GM13977 (cell line): ENCODE data around the gene PIK3C2B.

Experiments used
- DNase-seq: peaks from one replicate; pipeline ENCODE4 v3.0.0; 2012; ENCODE audit warnings: low spot score
- in situ Hi-C: fragments of 300-500 bp; cut with MboI; formaldehyde crosslinking; loops from one replicate; pipeline ENCODE4 v1.12.0; 2022; ENCODE audit warnings: low sequenced_read_pairs, low pct_unique_long_range_greater_than_20kb, mixed read lengths, inconsistent platforms; ENCODE audit not compliant: unreplicated experiment
- TF ChIP-seq, protein P1 (sequence below): IDR thresholded peaks from 2 replicates; pipeline ENCODE4 v1.5.1; 2012; ENCODE audit warnings: mild to moderate bottlenecking, control low read depth; ENCODE audit not compliant: insufficient read depth; ENCODE audit errors: extremely low read depth, missing control alignments

PIK3C2B gene

DNA sequence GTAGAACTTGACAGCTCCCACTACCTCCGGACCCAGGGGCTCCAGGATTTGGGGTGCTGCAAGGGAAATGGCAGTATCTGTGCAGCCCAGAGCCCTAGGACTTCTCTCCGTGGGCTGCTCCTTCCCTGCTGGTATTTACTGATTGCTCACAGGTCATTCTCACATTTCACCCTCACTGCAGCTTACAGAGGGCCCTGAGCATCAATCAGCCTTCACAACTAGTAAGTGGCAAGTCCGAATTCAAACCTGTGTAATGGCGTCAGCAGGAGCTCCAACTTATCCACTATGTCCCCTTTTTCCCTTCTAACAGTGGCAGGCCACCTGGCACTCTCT lies 32.4 kb downstream of the PIK3C2B start:
- TF ChIP-seq, protein P1, sequence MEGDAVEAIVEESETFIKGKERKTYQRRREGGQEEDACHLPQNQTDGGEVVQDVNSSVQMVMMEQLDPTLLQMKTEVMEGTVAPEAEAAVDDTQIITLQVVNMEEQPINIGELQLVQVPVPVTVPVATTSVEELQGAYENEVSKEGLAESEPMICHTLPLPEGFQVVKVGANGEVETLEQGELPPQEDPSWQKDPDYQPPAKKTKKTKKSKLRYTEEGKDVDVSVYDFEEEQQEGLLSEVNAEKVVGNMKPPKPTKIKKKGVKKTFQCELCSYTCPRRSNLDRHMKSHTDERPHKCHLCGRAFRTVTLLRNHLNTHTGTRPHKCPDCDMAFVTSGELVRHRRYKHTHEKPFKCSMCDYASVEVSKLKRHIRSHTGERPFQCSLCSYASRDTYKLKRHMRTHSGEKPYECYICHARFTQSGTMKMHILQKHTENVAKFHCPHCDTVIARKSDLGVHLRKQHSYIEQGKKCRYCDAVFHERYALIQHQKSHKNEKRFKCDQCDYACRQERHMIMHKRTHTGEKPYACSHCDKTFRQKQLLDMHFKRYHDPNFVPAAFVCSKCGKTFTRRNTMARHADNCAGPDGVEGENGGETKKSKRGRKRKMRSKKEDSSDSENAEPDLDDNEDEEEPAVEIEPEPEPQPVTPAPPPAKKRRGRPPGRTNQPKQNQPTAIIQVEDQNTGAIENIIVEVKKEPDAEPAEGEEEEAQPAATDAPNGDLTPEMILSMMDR, result no peak
- no peak for DNase-seq
- in situ Hi-C loops, result no loop called here

DNA sequence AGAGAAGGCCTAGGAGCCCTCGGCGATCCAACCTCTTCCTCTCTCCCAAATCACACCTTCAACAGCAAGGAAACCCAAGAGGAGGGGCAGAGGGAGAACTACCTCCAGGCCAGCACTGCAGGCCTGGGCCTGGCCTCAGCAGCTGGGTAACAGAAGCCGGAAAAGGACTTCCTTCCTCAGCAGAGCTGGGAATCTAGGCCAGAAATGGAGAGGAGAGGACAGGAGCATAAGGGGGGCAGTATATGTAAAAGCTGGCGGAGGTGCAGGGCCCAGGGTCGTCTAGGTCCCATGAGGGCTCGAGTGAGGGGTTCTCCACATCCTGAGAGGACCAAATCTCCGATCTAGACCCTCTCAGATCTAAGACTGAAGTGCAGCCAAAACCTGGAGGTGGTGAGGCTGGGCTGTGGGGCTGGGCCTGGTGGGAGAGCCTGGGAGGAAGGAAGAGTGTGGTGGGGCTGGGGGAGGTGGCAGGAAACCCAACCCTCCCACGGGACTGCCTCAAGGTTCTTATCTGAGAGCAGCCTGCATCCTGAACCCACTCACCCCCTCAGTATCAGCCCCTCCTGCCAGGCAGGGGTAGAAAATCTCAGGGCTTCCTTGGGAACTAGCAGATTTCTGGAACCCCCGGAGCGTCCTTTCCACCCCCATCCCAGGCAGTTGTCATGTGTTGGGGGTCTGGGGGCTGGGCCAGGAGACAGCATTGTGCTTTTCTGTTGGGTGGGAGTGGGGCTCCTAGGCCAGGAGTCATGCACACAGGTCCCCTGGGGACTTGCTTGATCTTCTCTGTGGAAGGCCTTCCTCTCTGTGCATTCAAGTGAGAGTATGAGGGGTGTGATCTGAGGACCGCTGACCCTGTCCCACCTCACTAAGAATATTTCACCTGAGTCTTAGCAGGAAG lies 33.0 kb downstream of the PIK3C2B start:
- in situ Hi-C loops, result no loop called here
- peak; percentile 45 for DNase-seq
- TF ChIP-seq, protein P1, result no peak

- TF ChIP-seq, protein P1, result no peak
- in situ Hi-C loops, result no loop called here
- DNase-seq, result no peak
Observed at GRCh38 chr1:204460346-204460745, 34.3 kb downstream of the PIK3C2B start.

- DNase-seq, result no peak
- in situ Hi-C loops, result no loop called here
Observed at GRCh38 chr1:204459706-204460105, 34.9 kb downstream of the PIK3C2B start.

DNA sequence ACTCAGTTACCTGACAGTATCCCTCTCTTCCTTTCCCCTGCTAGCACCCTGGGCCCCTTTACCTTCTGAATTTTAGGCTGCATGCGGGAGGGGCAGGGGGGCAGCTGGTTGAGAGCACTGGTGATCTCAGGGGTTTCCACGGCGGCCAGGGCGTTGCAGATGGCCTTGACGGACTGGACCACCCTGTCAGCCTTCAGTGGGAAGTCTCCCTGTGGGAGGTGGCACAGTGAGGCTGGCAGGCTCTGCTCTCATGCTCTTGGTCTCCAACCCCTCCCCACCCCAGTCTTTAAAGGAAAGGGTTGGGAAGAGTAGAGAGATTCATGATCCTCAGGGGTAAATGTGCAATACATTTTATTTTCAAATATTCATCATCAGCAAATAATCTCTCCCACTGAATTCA lies 36.9 kb downstream of the PIK3C2B start:
- TF ChIP-seq, protein P1, result no peak
- no peak for DNase-seq
- in situ Hi-C loops, result no loop called here

More at GRCh38 chr1:204459706-204460105, 34.9 kb downstream of the PIK3C2B start:
- TF ChIP-seq, protein P1, result no peak

DNA sequence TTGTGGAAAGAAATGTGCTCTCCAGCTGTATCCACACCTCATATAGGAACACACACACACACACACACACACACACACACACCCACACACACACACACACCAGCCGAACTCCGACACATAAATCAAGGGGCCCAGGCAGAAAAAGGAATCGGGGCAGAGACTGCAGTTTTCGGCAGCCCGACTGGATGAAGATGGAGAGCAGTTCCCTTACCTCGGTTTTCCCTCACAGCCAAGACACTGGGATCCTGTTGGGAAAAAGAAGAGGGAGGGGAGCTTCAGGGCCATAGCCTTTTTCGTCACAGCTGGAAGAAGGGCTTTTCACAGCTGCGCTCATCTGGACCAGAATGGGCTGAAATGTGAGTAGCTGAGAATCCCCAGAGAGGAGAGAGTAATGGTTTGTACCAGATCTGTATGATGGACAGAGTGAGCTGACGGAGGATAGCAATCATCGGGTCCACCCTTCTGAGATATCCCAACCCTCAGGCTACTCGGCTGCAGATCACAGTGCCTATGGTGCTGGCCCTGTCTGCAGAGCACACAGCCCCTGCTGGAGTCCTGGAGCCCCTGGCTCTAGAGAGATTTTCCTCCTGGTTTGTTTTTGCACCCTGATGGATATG lies 37.7 kb downstream of the PIK3C2B start:
- TF ChIP-seq, protein P1, result no peak
- DNase-seq, result no peak
- in situ Hi-C loops, result no loop called here
